GM19025 (cell line): ENCODE data around the gene OLFML2A.
"Not testable (repeated sequence)": the region's sequence is repeated elsewhere in the genome, so short reads cannot be mapped to it uniquely, and the experiment has no call there.

Source experiments
- ATAC-seq: cut with Tn5 transposase; IDR thresholded peaks from one replicate; pipeline ENCODE4 v1.9.1; 2021; ENCODE audit warnings: mild to moderate bottlenecking, low read depth, moderate library complexity; ENCODE audit not compliant: unreplicated experiment

Gene OLFML2A

DNA sequence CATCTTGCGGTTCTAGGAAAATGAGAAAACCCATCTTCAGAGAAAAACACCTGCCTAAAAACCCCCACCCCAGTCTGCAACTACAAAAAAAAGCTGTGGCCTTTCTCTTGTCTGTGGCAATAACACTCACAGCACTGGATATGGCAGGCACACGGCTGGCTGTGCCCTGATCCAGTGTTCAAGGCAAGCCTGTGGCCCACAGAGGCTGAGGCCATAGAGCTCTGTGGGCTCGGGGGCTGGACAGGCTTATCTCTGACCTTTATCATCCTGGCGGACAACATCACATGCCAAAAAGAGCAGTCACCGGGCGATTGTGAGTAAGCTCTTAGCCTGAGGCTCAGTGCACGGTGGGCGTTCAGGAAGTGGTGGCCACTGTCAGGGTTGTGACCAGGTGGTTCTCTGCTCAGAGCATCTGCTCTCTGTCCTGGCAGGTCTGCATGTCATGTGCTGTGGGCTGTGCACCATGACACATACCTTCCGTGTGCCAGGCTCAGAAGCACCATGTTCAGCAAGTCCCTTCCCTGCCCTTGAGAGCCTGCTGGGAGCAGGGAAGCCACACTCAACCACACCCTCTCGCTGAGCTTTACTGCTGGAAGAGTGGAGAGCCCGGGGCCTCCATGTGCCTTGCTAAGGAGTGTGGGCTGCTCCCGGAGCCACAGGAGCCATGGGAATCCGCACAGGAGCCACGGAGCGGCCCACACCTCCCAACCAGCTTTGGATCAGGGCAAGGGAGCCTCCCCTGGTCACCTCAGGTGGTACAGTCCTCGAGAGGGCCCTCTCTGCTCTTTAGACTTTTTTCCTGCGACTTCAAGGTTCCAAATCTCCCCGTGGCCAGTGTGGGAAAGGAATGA is 41.7 kb downstream of the OLFML2A start:
- no peak for ATAC-seq

DNA sequence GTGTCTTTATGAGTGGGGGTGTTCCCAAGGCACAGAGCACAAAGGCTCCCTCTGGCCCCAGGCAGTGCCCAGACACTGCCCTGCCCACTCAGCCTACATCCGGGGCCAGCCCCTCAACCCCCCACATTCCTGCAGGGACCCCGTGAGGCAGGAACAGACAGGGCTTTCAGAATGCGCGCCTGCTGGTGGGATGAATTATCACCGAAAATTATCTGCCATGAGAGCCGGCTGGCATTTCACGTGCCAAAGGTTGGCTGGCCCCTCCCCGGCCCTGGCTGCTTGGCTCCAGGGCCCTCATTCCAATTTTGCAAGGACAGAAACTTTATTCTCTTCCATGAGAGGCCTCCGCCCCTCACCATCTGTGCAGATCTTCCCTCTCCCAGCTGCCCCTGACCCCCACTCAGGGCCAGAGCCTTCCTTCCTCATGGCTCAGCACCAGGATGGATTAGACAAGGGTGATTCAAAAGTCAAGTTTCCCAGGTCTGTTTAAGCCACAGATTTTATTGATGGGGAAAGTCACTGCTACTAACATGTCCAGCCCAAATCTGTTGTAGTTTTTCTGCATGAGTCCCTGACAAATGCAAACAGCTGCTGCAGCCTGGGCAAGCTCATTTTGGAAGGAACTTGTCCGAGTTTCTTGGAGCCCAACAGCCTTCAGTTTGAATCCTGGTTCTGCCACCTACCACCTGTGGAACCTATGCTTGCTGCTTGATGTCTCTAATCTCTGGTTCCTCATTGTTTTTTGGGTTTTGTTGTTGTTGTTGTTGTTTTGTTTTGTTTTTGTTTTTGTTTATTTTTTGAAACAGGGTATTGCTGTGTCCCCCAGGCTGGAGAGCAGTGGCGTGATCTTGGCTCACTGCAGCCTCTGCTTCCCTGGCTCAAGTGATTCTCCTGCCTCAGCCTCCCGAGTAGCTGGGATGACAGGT is 44.0 kb downstream of the OLFML2A start:
- no peak for ATAC-seq

DNA sequence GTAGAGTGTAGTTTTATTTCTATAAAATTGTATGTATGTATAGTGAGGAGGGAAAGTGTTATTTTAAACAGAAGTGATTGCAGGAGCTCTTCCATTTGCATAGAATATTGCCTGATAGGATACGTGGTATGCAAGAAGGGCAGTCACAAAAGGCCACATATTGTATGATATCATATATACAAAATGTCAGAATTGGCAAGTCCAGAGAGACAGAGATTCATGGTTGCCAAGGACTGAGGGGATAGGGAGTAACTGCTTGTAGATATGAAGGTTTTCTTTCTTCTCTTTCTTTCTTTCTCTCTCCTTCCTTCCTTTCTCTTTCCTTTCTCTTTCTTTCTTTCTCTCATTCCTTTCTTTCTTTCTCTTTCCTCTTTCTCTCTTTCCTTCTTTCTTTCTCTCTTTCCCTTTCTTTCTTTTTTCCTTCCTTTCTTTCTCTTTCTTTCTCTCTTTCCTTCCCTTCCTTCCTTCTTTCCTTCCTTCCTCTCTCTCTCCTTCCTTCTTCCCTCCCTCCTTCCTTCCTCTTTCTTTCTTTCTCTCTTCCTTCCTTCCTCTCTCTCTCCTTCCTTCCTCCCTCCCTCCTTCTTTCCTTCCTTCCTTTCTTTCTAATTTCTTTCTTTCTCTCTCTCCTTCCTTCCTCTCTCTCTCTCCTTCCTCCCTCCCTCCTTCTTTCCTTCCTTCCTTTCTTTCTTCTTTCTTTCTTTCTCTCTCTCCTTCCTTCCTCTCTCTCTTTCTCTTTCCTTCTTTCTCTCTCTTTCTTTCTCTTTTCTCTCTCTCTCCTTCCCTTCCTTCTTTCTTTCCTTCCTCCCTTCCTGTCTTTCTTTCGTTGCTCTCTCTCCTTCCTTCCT is 51.8 kb downstream of the OLFML2A start:
- ATAC-seq = no peak

- no peak for ATAC-seq
These were observed 52.4 kb downstream of the OLFML2A start for GRCh38 chr9:124829334-124829669.

DNA sequence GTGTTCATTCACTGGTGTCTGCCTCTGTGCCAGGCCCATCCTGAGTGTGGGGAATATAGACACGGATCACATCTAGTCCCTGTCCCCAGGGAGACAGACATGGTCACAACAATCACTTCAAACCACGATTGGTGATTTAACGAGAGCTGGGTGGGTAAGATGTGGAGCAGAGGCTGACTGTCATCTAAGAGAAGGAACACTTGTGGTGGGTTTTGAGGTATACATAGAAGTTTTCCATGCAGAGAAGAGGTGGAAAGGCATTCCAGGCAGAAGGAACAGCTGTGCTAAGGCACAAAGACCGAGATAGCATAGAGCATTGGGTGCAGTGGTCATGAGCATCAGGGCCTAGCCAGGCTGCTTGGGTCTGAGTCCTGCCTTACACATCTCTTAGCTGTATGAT is 53.7 kb downstream of the OLFML2A start:
- ATAC-seq = no peak

GRCh38 chr9:124831642-124832364 is 54.9 kb downstream of the OLFML2A start:
- no peak for ATAC-seq

DNA sequence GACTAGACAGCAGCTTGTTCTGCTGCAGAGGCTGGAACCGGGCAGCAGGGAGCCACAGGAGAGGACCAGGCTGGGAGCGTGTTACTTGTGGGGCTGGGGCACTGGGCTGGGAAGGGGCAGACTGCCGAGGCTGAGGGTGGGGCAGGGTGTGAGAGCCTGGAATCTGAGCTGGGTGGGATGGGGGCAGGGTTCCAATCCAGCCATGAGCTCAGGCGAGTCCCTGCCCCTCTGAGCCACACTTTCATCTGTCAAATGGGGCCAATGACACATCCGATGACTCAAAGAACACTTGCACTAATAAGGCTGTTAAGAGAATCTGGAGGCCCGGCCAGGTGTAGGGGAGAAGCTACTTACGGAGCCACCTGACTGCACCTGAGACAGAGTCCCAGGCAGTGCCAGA is 57.7 kb downstream of the OLFML2A start:
- no peak for ATAC-seq

GRCh38 chr9:124835026-124835557 is 58.2 kb downstream of the OLFML2A start:
- no peak for ATAC-seq

- ATAC-seq = not testable (repeated sequence)
These were observed 61.2 kb downstream of the OLFML2A start for GRCh38 chr9:124838132-124838531.

DNA sequence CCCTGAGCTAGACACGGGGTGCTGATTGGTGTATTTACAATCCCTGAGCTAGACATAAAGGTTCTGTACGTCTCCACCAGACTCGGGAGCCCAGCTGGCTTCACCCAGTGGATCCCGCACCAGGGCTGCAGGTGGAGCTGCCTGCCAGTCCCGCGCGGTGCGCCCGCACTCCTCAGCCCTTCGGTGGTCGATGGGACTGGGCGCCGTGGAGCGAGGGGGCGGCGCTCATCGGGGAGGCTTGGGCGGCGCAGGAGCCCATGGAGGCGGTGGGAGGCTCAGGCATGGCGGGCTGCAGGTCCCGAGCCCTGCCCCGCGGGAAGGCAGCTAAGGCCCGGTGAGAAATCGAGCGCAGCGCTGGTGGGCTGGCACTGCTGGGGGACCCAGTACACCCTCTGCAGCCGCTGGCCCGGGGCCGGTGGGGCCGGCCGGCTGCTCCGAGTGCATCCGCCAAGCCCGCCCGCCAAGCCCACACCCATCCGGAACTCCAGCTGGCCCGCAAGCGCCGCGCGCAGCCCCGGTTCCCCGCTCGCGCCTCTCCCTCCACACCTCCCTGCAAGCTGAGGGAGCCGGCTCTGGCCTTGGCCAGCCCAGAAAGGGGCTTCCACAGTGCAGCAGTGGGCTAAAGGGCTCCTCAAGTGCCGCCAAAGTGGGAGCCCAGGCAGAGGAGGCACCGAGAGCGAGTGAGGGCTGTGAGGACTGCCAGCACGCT is 61.8 kb downstream of the OLFML2A start:
- not testable (repeated sequence) for ATAC-seq

- no peak for ATAC-seq
These were observed 62.8 kb downstream of the OLFML2A start for GRCh38 chr9:124839612-124840299.

DNA sequence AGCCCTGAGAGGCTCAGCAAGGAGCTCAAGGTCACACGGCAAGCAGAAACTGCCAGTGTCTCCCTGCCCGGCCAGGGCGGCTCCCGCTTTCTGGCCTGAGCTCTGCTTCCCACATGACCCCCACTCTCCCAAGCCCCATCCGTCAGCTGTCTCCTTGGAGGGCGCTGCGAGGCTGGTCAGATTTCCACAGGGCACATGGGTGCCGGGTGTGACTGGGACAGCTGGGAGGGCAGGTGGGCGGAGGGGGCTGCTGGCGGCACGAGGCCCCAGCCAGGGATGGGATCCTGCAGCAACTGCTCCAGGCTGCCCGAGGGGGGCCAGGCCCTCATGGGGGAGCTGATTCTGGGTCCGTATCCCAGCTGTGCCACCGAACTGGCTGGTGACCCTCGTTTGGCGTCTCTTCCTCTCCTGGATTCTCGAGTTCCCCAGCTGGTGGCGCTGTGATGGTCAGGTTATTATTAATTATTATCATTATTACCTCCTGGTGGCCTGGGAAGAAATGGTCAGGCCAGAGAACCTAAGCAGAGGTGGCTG is 63.4 kb downstream of the OLFML2A start:
- ATAC-seq = no peak

DNA sequence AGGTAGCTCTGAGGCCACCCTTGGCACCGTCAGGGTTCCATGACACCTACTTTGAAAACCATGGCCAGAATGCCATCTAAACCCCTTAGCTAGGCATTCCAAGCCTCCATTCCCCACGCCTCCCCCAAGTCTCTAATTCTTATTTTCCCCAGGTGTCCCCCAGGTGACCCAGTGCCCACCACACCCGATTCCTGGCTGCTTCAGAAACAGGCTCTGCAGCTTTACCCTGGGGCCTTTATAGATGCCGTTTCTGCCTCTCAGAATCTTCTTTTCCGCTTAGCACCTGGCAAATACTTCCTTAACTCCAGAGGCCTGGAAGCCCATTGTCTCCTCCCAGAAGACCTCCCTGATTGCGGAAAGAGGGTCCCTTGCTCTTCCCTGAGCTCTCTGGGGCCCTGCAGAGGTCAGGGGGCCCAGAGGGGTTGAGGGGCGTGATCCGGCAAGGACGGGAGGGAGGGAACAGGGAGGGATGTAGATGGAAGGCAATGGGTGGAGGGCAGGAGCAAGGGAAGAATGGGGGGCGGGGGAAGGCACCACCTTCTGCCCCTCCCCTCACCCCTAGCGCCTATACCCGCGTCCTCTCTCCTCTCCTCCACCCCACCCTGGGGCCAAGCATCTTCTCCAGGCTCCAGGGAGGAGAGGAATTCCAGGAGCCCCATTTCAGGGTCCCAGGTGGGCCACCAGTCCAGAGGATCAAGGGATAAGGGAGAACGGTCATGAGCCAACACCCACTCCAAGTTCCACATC is 64.3 kb downstream of the OLFML2A start:
- no peak for ATAC-seq

GRCh38 chr9:124843456-124844034 is 66.6 kb downstream of the OLFML2A start:
- no peak for ATAC-seq

DNA sequence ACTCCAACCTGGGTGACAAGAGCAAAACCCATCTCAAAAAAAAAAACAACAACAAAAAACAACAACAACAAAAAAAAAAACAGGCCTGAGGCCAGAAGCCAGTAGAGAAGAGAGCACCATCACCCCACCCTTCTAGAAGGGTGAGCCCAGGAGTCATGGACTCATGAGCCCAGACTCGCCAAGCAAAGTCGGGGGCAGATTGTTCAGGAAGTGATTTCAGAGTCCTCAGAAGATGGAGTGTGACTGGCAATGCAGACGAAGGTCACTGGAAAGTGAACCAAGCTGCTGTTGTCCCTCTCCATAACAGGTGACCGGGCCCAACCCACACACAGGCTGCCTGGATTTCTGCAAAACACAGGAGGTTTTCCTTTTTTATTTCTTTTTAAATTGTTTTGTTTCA is 67.4 kb downstream of the OLFML2A start:
- ATAC-seq = no peak

GRCh38 chr9:124846467-124846866 is 69.5 kb downstream of the OLFML2A start:
- ATAC-seq = not testable (repeated sequence)

- ATAC-seq = no peak
These were observed 70.0 kb downstream of the OLFML2A start for GRCh38 chr9:124846969-124847368.
